ENCODE data around the gene CTRB2. TPM values are rescaled to one million over a fixed set of nuclear protein-coding genes. Genes with fewer than 3 reads are reported as not detected.
"Not testable (repeated sequence)": the region's sequence is repeated elsewhere in the genome, so short reads cannot be mapped to it uniquely, and the experiment has no call there.

The CTRB2 gene
- total RNA-seq, 1 donor from 2014 or later = not detected

DNA sequence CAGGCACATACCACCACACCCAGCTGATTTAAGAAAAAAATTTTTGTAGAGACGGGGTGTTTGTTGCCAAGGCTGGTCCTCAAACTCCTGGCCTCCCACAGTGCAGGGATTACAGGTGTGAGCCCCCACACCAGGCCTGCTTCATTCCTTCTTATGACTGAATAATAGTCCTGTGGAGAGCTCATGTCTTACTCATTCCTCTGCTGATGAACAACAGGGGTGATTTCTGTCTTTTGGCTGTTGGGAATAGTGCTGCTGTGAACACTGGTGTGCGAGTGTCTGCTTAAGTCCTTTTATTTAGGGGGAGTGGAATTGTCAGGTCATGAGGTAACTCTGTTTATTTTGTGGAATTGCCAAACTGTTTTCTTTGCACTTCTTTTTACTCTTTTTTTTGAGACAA is 9.2 kb upstream of the CTRB2 start:
- Mint-ChIP-seq H3K4me1 (ENCODE audit: unreplicated experiment) (no peaks in the 10 kb centered on the region), H3K36me3 (ENCODE audit: low read depth, unreplicated experiment) (no peaks in the 10 kb centered on the region), H3K27ac (ENCODE audit: unreplicated experiment) (no peak overlapping the region), H3K27me3 (ENCODE audit: unreplicated experiment) (peaks cover 6% of the 10 kb centered on the region), H3K4me3 (ENCODE audit: unreplicated experiment) (no peak overlapping the region), H3K9me3 (ENCODE audit: unreplicated experiment) (no peaks in the 10 kb centered on the region)
- DNase-seq (ENCODE audit: low spot score) = no peak
- TF ChIP-seq, protein P1, sequence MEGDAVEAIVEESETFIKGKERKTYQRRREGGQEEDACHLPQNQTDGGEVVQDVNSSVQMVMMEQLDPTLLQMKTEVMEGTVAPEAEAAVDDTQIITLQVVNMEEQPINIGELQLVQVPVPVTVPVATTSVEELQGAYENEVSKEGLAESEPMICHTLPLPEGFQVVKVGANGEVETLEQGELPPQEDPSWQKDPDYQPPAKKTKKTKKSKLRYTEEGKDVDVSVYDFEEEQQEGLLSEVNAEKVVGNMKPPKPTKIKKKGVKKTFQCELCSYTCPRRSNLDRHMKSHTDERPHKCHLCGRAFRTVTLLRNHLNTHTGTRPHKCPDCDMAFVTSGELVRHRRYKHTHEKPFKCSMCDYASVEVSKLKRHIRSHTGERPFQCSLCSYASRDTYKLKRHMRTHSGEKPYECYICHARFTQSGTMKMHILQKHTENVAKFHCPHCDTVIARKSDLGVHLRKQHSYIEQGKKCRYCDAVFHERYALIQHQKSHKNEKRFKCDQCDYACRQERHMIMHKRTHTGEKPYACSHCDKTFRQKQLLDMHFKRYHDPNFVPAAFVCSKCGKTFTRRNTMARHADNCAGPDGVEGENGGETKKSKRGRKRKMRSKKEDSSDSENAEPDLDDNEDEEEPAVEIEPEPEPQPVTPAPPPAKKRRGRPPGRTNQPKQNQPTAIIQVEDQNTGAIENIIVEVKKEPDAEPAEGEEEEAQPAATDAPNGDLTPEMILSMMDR (IDR thresholded peaks at IDR 0.05; ENCODE audit: unreplicated experiment) = no peak

DNA sequence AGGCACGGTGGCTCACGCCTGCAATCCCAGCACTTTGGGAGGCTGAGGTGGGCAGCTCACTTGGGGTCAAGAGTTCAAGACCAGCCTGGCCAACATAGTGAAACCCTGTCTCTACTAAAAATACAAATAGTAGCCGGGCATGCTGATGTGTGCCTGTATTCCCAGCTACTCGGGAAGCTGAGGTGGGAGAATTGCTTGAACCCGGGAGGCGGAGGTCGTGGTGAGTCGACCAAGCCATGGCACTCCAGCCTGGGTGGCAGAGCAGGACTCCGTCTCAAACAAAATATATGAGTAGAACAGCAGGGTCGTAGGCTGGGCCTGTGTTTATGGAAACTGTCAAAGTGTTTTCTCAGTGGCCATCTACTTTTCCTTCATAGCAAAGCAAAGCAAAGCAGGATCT is 4.3 kb upstream of the CTRB2 start:
- H3K27ac Mint-ChIP-seq (ENCODE audit: unreplicated experiment); H3K4me3 Mint-ChIP-seq (ENCODE audit: unreplicated experiment); DNase-seq (ENCODE audit: low spot score); H3K27me3 Mint-ChIP-seq (ENCODE audit: unreplicated experiment); H3K9me3 Mint-ChIP-seq (ENCODE audit: unreplicated experiment); H3K4me1 Mint-ChIP-seq (ENCODE audit: unreplicated experiment); H3K36me3 Mint-ChIP-seq (ENCODE audit: low read depth, unreplicated experiment): not testable (repeated sequence)

DNA sequence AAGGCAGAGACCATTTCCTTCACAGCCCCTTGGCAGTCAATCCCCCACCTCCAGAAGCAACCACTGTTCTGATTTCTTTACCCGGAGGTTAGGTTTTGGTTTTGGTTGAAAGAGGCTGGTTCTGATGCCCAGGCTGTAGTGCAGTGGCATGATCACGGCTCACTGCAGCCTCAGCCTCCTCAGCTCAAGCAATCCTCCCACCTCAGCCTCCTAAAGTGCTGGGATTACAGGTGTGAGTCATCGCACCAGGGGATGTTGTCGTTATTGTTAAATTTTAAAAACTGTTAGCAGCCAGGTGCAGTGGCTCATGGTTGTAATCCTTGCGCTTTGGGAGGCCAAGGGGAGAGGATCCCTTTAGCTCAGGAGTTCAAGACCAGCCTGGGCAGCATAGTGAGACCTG is 3.0 kb upstream of the CTRB2 start:
- peaks cover 7% of the 10 kb centered on the region for H3K27me3 Mint-ChIP-seq (ENCODE audit: unreplicated experiment)
- DNase-seq (ENCODE audit: low spot score) = no peak
- TF ChIP-seq, protein P1 (IDR thresholded peaks at IDR 0.05; ENCODE audit: unreplicated experiment) = no peak
- H3K4me3 Mint-ChIP-seq (ENCODE audit: unreplicated experiment) = no peak overlapping the region
- no peak overlapping the region for H3K27ac Mint-ChIP-seq (ENCODE audit: unreplicated experiment)
- H3K9me3 Mint-ChIP-seq (ENCODE audit: unreplicated experiment) = no peaks in the 10 kb centered on the region
- H3K36me3 Mint-ChIP-seq (ENCODE audit: low read depth, unreplicated experiment) = no peaks in the 10 kb centered on the region
- no peaks in the 10 kb centered on the region for H3K4me1 Mint-ChIP-seq (ENCODE audit: unreplicated experiment)

DNA sequence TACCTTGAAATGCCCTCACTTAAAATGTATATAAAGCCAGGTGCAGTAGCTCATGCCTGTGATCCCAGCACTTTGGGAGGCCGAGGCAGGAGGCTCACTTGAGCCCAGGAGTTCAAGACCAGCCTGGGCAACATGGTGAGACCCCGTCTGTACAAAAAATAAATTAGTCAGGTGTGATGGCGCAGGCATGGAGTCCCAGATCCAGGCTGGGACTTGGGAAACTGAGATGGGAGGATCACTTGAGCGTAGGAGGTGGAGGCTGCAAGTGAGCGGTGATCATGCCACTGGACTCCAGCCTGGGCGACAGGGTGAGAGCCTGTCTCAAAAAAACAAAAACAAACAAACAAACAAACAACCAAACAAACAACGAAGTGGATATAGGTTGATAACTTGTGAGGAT is 2.6 kb upstream of the CTRB2 start:
- H3K27me3 Mint-ChIP-seq (ENCODE audit: unreplicated experiment); H3K27ac Mint-ChIP-seq (ENCODE audit: unreplicated experiment); DNase-seq (ENCODE audit: low spot score); H3K36me3 Mint-ChIP-seq (ENCODE audit: low read depth, unreplicated experiment); H3K4me3 Mint-ChIP-seq (ENCODE audit: unreplicated experiment); H3K4me1 Mint-ChIP-seq (ENCODE audit: unreplicated experiment); H3K9me3 Mint-ChIP-seq (ENCODE audit: unreplicated experiment): not testable (repeated sequence)

DNA sequence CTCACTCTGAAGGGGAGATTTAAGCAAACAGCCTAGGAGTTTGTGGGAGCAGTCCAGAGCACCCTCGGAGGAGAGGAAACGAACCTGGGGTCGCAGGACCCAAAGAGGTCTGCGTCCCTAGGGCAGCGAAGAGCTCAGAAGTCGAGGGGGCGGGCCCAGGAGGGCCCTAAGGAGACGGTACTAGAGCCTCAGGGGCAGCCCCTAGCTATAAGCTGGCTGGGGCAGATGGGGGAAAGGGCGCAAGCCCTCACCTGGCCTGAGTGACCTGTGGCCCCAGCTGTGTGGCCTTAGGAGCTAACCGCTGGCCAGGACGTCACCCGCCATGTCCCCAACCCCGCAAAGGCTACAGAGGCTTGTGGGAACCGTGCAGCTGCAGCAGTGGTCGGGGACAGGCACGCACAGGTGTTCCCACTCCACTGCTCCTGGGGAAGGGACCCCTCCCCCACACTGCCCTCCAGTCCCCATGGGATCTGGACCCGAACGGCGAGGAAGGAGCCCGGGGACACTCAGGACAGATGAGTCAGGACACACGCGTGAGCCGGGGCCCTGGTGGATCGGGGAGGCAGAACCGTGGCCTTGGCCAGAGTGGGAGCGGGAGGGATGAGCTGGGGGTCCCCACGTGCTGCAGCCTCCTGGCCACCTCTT is 2.0 kb upstream of the CTRB2 start:
- no peaks in the 10 kb centered on the region for H3K9me3 Mint-ChIP-seq (ENCODE audit: unreplicated experiment)
- H3K4me3 Mint-ChIP-seq (ENCODE audit: unreplicated experiment) = no peak overlapping the region
- no peaks in the 10 kb centered on the region for H3K36me3 Mint-ChIP-seq (ENCODE audit: low read depth, unreplicated experiment)
- H3K4me1 Mint-ChIP-seq (ENCODE audit: unreplicated experiment) = no peaks in the 10 kb centered on the region
- no peak overlapping the region for H3K27ac Mint-ChIP-seq (ENCODE audit: unreplicated experiment)
- peaks cover 7% of the 10 kb centered on the region for H3K27me3 Mint-ChIP-seq (ENCODE audit: unreplicated experiment)
- TF ChIP-seq, protein P1 (IDR thresholded peaks at IDR 0.05; ENCODE audit: unreplicated experiment) = no peak
- DNase-seq (ENCODE audit: low spot score) = no peak

DNA sequence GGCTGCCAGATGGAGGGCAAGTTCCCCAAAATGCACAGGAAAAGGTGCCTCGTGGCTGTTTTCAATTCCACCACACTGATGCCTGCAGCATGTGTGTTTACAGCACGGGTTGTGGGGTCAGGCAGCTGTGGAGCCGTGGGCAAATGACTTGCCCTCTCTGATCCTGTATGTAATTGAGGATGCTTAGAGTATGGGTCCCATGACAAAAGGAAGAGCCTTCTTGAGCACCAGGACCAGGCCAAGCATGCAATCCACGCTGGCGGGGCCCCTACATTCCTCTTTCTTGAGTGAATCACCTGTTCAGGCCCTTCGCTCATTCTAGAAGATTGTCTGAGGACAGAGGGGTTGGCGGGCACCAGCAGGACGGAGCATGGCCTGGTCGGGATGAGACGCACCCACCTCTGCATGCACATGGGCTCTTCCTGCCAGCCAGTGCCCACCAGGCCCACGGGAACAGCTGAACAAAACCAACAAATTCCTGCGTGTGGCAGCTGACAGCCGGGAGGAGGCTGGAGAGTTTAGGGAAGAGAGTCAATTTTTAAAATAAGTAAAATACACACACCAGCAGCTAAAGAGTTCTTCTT is 1.4 kb upstream of the CTRB2 start:
- H3K4me3 Mint-ChIP-seq (ENCODE audit: unreplicated experiment) = no peak overlapping the region
- H3K27ac Mint-ChIP-seq (ENCODE audit: unreplicated experiment) = no peak overlapping the region
- no peaks in the 10 kb centered on the region for H3K4me1 Mint-ChIP-seq (ENCODE audit: unreplicated experiment)
- DNase-seq (ENCODE audit: low spot score) = no peak
- TF ChIP-seq, protein P1 (IDR thresholded peaks at IDR 0.05; ENCODE audit: unreplicated experiment) = no peak
- no peaks in the 10 kb centered on the region for H3K36me3 Mint-ChIP-seq (ENCODE audit: low read depth, unreplicated experiment)
- H3K9me3 Mint-ChIP-seq (ENCODE audit: unreplicated experiment) = no peaks in the 10 kb centered on the region
- H3K27me3 Mint-ChIP-seq (ENCODE audit: unreplicated experiment) = peaks cover 9% of the 10 kb centered on the region
